ENCODE data around the gene RGS5. TPM values are rescaled to one million over a fixed set of nuclear protein-coding genes. Genes with fewer than 3 reads are reported as not detected.

RGS5 gene
- total RNA-seq, 3 donors from 2014 or later, result 22.0 to 156 (median 23.4) TPM

DNA sequence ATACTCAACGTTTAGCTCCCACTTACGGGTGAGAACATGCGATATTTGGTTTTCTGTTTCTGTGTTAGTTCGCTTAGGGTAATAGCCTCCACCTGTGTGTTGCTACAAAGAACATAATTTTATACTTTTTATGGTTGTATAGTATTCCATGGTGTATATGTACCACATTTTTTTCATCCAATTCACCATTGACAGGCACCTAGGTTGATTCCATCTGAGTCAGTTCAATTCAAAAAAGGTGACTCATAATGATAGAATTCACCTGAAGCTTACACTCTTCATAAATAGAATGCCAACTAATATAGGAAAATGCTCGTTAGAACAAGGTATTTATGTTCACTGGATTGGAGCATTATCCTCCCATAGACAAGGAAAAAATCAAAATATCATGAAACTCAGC, 95.1 kb downstream of the RGS5 start:
- Histone ChIP-seq H3K4me3 (no peak overlapping the region), H3K36me3 (ENCODE audit: low read depth) (no peaks in the 10 kb centered on the region), H3K9me3 (no peaks in the 10 kb centered on the region), H3K4me1 (ENCODE audit: low read depth) (no peaks in the 10 kb centered on the region)
- ATAC-seq, result no peak
- intact Hi-C loops (cut with DNase I, micrococcal nuclease), result no loop called here
- no peak for DNase-seq
- TF ChIP-seq, protein P1, sequence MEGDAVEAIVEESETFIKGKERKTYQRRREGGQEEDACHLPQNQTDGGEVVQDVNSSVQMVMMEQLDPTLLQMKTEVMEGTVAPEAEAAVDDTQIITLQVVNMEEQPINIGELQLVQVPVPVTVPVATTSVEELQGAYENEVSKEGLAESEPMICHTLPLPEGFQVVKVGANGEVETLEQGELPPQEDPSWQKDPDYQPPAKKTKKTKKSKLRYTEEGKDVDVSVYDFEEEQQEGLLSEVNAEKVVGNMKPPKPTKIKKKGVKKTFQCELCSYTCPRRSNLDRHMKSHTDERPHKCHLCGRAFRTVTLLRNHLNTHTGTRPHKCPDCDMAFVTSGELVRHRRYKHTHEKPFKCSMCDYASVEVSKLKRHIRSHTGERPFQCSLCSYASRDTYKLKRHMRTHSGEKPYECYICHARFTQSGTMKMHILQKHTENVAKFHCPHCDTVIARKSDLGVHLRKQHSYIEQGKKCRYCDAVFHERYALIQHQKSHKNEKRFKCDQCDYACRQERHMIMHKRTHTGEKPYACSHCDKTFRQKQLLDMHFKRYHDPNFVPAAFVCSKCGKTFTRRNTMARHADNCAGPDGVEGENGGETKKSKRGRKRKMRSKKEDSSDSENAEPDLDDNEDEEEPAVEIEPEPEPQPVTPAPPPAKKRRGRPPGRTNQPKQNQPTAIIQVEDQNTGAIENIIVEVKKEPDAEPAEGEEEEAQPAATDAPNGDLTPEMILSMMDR (IDR thresholded peaks at IDR 0.05), result no peak

DNA sequence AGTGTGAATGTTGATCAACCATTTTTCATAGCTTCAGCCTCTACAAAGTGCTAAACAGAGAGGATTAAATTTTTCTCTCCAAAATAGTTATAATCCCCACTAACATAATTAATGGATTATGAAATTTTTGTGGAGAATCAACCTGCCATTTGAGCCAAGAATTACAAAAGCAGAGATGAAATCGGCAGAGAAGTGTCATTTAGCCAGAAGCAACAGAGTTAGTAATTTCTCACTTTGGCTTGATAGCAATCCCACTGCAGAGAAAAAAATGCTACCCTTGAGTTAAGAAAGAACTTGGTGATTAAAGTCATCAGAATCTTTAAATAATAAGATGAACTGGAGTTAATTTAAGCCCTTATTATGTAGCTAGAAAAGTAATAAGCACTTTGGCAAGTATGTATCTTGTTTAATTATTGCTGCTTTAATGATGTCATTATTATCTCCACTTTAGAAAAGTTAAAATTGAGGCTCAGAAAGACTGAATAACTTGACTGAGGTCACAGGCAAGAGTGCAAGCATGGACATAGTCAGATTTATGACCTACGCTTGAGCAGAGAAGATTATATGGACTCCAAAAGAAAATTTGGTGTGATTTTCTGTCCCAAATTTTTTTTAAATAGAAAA, 96.2 kb downstream of the RGS5 start:
- intact Hi-C loops (cut with DNase I, micrococcal nuclease), result no loop called here
- ATAC-seq (no peak), DNase-seq (no peak)
- TF ChIP-seq, protein P1 (IDR thresholded peaks at IDR 0.05), result no peak
- no peaks in the 10 kb centered on the region for H3K9me3 ChIP-seq
- H3K36me3 ChIP-seq (ENCODE audit: low read depth), result no peaks in the 10 kb centered on the region
- no peak overlapping the region for H3K4me3 ChIP-seq
- H3K4me1 ChIP-seq (ENCODE audit: low read depth), result no peaks in the 10 kb centered on the region

DNA sequence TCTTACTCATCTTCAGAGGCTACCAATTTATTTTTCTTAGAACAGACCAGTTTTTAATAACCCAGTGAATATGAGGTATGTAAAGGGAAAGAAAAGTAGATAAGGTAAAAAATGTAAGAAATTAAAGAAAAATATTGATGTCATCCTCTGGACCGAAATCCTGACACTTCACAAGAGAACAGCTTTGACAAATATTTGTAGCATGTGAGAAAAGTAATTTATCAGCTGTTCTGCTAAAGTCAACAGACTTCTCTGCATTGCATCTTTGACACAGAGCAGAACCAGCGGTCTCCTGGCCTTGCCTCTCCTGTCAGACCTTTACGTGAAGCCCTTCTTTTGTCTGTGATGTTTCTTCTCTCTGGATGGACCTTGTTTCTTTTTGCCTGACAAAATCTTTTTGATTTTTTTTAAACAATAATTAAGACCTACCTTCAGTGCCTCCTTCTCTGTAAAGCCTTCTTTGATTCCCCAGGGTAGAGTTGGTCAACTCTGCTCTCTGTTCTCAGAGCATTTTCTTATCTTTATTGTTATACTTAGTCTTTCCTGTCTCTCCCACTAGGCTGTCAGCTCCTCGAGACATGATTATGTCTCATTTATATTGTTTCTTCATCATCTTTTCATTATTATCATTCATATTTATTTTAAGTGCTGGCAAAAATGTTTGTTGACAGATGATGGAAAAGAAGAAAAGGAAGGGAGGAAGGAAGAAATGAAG, 98.2 kb downstream of the RGS5 start:
- H3K9me3 ChIP-seq, result no peaks in the 10 kb centered on the region
- H3K4me3 ChIP-seq, result no peak overlapping the region
- no peak for DNase-seq
- intact Hi-C loops (cut with DNase I, micrococcal nuclease), result no loop called here
- TF ChIP-seq, protein P1 (IDR thresholded peaks at IDR 0.05), result no peak
- H3K36me3 ChIP-seq (ENCODE audit: low read depth), result no peaks in the 10 kb centered on the region
- no peak for ATAC-seq
- H3K4me1 ChIP-seq (ENCODE audit: low read depth), result no peaks in the 10 kb centered on the region

DNA sequence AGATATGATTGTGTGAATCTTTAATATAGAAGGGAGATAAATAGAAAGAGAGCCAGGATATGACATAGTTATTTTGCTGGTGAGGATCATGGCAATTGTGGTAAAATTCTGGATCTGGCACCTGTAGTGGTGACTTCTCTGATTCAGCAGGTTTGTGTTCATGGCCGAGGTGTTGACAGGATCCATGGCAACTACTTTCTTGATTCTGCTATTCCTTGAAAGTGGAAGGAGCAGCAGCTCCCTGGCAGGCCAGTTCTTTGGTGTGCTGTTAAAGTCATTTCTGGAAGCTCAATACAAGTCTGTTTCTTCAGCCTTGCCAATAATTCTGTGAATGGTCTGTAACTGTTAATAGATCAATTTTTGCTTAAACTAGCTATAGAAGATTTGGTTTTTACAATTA, 100.1 kb downstream of the RGS5 start:
- ATAC-seq (no peak), DNase-seq (no peak)
- intact Hi-C loops (cut with DNase I, micrococcal nuclease), result no loop called here
- H3K9me3 ChIP-seq, result no peaks in the 10 kb centered on the region
- no peak overlapping the region for H3K4me3 ChIP-seq
- TF ChIP-seq, protein P1 (IDR thresholded peaks at IDR 0.05), result no peak
- no peaks in the 10 kb centered on the region for H3K36me3 ChIP-seq (ENCODE audit: low read depth)
- no peaks in the 10 kb centered on the region for H3K4me1 ChIP-seq (ENCODE audit: low read depth)

DNA sequence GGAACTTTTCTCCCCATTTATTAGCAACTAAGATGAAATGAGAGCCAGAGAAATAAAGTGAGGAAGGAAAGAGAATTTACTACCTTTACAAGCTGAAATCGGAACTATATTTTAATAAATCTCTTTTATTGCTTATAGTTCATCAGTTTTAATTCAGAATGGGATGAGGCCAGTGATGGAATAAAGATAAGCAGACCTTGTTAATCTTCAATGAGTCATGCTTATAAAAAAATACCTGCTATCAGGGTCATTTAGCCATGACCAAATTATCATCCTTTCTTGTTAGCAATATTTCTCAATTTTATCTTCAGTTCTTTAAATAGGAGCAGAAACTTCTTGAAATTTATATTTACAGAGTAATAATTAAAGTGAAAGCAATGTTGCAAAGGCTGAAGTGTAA, 107.5 kb downstream of the RGS5 start:
- ATAC-seq (no peak), DNase-seq (no peak)
- Histone ChIP-seq H3K4me3 (no peak overlapping the region), H3K36me3 (ENCODE audit: low read depth) (no peaks in the 10 kb centered on the region), H3K4me1 (ENCODE audit: low read depth) (no peaks in the 10 kb centered on the region), H3K9me3 (no peaks in the 10 kb centered on the region)
- TF ChIP-seq, protein P1 (IDR thresholded peaks at IDR 0.05), result no peak
- intact Hi-C loops (cut with DNase I, micrococcal nuclease), result no loop called here

Measured in mucosa of descending colon (tissue), 3 donors.